ENCODE measurements around the gene FH. TPM values are rescaled to one million over a fixed set of nuclear protein-coding genes. Genes with fewer than 3 reads are reported as not detected.

FH gene
- total and polyA plus RNA-seq, 2 of the 13 experiments (the other 11 are each of a cell fraction or from before 2014, with no cell fraction given): 39.2 to 152 TPM

- 0 out of 2 replicates have a peak, but pooled peaks have one; percentile 24 for TF ChIP-seq E2F5 (CRISPR knock-in tag; conservative IDR thresholded peaks at IDR 0.05)
- 0 out of 2 replicates have a peak, but pooled peaks have one; percentile 3 for TF ChIP-seq ZNF772 (CRISPR knock-in tag; IDR thresholded peaks at IDR 0.05)
- no peak for TF ChIP-seq EP300 (IDR thresholded peaks at IDR 0.05; ENCODE audit: low read depth in 2 of 2, low read length in 2 of 2)
- TF ChIP-seq EP300 (CRISPR knock-in tag; IDR thresholded peaks at IDR 0.05; ENCODE audit: borderline replicate concordance): no peak
- no peak for TF ChIP-seq NR2F6 (IDR thresholded peaks at IDR 0.05)
- no peak for TF ChIP-seq NR2F6 (CRISPR knock-in tag; IDR thresholded peaks at IDR 0.05)
- TF ChIP-seq ZBTB46 (CRISPR knock-in tag; IDR thresholded peaks at IDR 0.05; ENCODE audit: borderline replicate concordance): no peak
- TF ChIP-seq ARNT2 (CRISPR knock-in tag; IDR thresholded peaks at IDR 0.05; ENCODE audit: low read depth): 0 out of 2 replicates have a peak, but pooled peaks have one; percentile 24
- no peak for TF ChIP-seq ELF3 (CRISPR knock-in tag; IDR thresholded peaks at IDR 0.05)
- TF ChIP-seq ZNF747 (CRISPR knock-in tag; IDR thresholded peaks at IDR 0.05; ENCODE audit: borderline replicate concordance): no peak
- 0 out of 2 replicates have a peak, but pooled peaks have one; percentile 39 for TF ChIP-seq ZBTB7B (CRISPR knock-in tag; IDR thresholded peaks at IDR 0.05)
- peak; percentile 36; the same call in 1 of the 2 replicates for TF ChIP-seq GATAD2A (CRISPR knock-in tag; IDR thresholded peaks at IDR 0.05)
- TF ChIP-seq TOE1 (CRISPR knock-in tag; IDR thresholded peaks at IDR 0.05): no peak
- no peak for TF ChIP-seq FOSL1 (CRISPR knock-in tag; IDR thresholded peaks at IDR 0.05; ENCODE audit: borderline replicate concordance)
- TF ChIP-seq ZSCAN12 (CRISPR knock-in tag; IDR thresholded peaks at IDR 0.05): 0 out of 2 replicates have a peak, but pooled peaks have one; percentile 28
- no peak; the same call in 1 of the 2 replicates for TF ChIP-seq HOXA5 (CRISPR knock-in tag; IDR thresholded peaks at IDR 0.05)
- no peak for TF ChIP-seq SP1 (IDR thresholded peaks at IDR 0.05)
- TF ChIP-seq SP1 (CRISPR knock-in tag; IDR thresholded peaks at IDR 0.05): peak; percentile 84
- peak; percentile 61; the same call in 1 of the 2 replicates for TF ChIP-seq NKX3-1 (CRISPR knock-in tag; IDR thresholded peaks at IDR 0.05)
- TF ChIP-seq ZNF24 (IDR thresholded peaks at IDR 0.05): no peak
- peak; percentile 45; the same call in 1 of the 2 replicates for TF ChIP-seq NR2C2 (CRISPR knock-in tag; IDR thresholded peaks at IDR 0.05; ENCODE audit: borderline replicate concordance)
- TF ChIP-seq ZBTB49 (CRISPR knock-in tag; IDR thresholded peaks at IDR 0.05; ENCODE audit: borderline replicate concordance): no peak
- TF ChIP-seq ATAD3A (CRISPR knock-in tag; IDR thresholded peaks at IDR 0.05): no peak
- TF ChIP-seq ZNF678 (CRISPR knock-in tag; IDR thresholded peaks at IDR 0.05): peak; percentile 60; the same call in 1 of the 2 replicates
- peak; percentile 64; the same call in 1 of the 2 replicates for TF ChIP-seq ZNF510 (CRISPR knock-in tag; IDR thresholded peaks at IDR 0.05; ENCODE audit: low read depth)
- peak; percentile 71; the same call in 1 of the 2 replicates for TF ChIP-seq ZNF160 (CRISPR knock-in tag; IDR thresholded peaks at IDR 0.05)
- TF ChIP-seq ZBTB42 (CRISPR knock-in tag; IDR thresholded peaks at IDR 0.05): no peak
- TF ChIP-seq KAT7 (CRISPR knock-in tag; IDR thresholded peaks at IDR 0.05; ENCODE audit: borderline replicate concordance): peak; percentile 86; the same call in 1 of the 2 replicates
Measured at GRCh38 chr1:241519308-241520079, at the start of gene FH (continued).
